Measurements from ENCODE around the gene PANX3.

GRCh38 chr11:124577716-124578427 is 33.4 kb upstream of the PANX3 start:
- TF ChIP-seq, protein P1, sequence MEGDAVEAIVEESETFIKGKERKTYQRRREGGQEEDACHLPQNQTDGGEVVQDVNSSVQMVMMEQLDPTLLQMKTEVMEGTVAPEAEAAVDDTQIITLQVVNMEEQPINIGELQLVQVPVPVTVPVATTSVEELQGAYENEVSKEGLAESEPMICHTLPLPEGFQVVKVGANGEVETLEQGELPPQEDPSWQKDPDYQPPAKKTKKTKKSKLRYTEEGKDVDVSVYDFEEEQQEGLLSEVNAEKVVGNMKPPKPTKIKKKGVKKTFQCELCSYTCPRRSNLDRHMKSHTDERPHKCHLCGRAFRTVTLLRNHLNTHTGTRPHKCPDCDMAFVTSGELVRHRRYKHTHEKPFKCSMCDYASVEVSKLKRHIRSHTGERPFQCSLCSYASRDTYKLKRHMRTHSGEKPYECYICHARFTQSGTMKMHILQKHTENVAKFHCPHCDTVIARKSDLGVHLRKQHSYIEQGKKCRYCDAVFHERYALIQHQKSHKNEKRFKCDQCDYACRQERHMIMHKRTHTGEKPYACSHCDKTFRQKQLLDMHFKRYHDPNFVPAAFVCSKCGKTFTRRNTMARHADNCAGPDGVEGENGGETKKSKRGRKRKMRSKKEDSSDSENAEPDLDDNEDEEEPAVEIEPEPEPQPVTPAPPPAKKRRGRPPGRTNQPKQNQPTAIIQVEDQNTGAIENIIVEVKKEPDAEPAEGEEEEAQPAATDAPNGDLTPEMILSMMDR (conservative IDR thresholded peaks at IDR 0.05), result no peak
- no peak for TF ChIP-seq ZFX (IDR thresholded peaks at IDR 0.05)

All from C4-2B (cell line).